Endothelial cell of umbilical vein (primary cell): Measurements from ENCODE around the gene SYT14. TPM values are rescaled to one million over a fixed set of nuclear protein-coding genes. Genes with fewer than 3 reads are reported as not detected.

Source experiments
- BruUV-seq: library from RNA; stranded (reverse); fragments of 400-500 nt; replicated peaks from 2 replicates; lab custom pipeline; 2021; lab: Mats Ljungman, UMichigan
- CTCF ChIA-PET: fragments of 300-600, 350-600 bp; sonication (Branson Sonifier 250); formaldehyde crosslinking; loops from one replicate; lab custom pipeline; 2021; ENCODE audit warnings: antibody characterized with exemption, inconsistent platforms; lab: Charles Lee
- POLR2A ChIA-PET: fragments of 300-600, 350-600 bp; sonication (Branson Sonifier 250); formaldehyde crosslinking; loops from one replicate; lab custom pipeline; 2021; ENCODE audit warnings: antibody characterized with exemption, inconsistent platforms; lab: Charles Lee
- DNase-seq: peaks from one replicate; pipeline ENCODE4 v3.0.0-alpha.2; 2011; ENCODE audit warnings: low read depth, low spot score
- FAIRE-seq: peaks from 2 replicates; lab custom pipeline; 2011; peaks lifted over from hg19 to GRCh38; lab: Jason Lieb, UNC
- H2AFZ ChIP-seq: 2 replicates; pipeline ENCODE4 v1.6.0; 2012; ENCODE audit warnings: low read depth, low read length, control low read depth, inconsistent platforms
- H3K27ac ChIP-seq: 2 replicates; pipeline ENCODE4 v1.5.1; 2011; ENCODE audit warnings: low read depth, mild to moderate bottlenecking, control low read depth, low read length, moderate library complexity; ENCODE audit not compliant: insufficient read depth
- H3K27me3 ChIP-seq, 2 experiments: 2 replicates each; pipeline versions ENCODE4 v1.6.0 to v1.6.1; 2011; ENCODE audit warnings: low read length in 2 of 2, mixed read lengths in 1 of 2; ENCODE audit not compliant: control insufficient read depth in 2 of 2, insufficient read depth in 2 of 2
- H3K36me3 ChIP-seq, 2 experiments: 2 replicates in 1 of 2; 3 replicates in 1 of 2; pipeline ENCODE4 v1.5.1; 2011; ENCODE audit warnings: low read length in 2 of 2, mild to moderate bottlenecking in 1 of 2, moderate library complexity in 1 of 2; ENCODE audit not compliant: control insufficient read depth in 2 of 2, insufficient read depth in 2 of 2; ENCODE audit errors: extremely low read depth in 1 of 2
- H3K4me1 ChIP-seq: 3 replicates; pipeline ENCODE4 v1.5.1; 2011; ENCODE audit warnings: mild to moderate bottlenecking, low read length; ENCODE audit not compliant: control insufficient read depth, insufficient read depth; ENCODE audit errors: extremely low read depth
- H3K4me2 ChIP-seq: 2 replicates; pipeline ENCODE4 v1.6.1; 2011; ENCODE audit warnings: low read length, control low read depth, mixed read lengths; ENCODE audit not compliant: insufficient read depth
- H3K4me3 ChIP-seq, 3 experiments: fragments of 200-600 bp in 1 of 3; sonication (generic), shearing (Covaris generic) in 1 of 3; replicated peaks in 1 of 3; 2 replicates each; pipeline ENCODE4 v1.5.1; 2011 to 2016; ENCODE audit warnings: control low read depth in 3 of 3, low read length in 3 of 3, mild to moderate bottlenecking in 2 of 3, inconsistent platforms in 1 of 3, low read depth in 1 of 3, moderate library complexity in 1 of 3; ENCODE audit not compliant: insufficient read depth in 1 of 3
- H3K79me2 ChIP-seq: 2 replicates; pipeline ENCODE4 v1.6.0; 2012; ENCODE audit warnings: low read length, inconsistent platforms; ENCODE audit not compliant: control insufficient read depth, insufficient read depth
- H3K9ac ChIP-seq: replicated peaks from 2 replicates; pipeline ENCODE3; 2011; ENCODE audit warnings: low read length, control low read depth; ENCODE audit not compliant: insufficient read depth; ENCODE audit errors: extremely low read depth
- H3K9me1 ChIP-seq: replicated peaks from 3 replicates; pipeline ENCODE4 v1.6.0; 2011; ENCODE audit warnings: mild to moderate bottlenecking, low read length; ENCODE audit not compliant: control insufficient read depth, insufficient read depth; ENCODE audit errors: extremely low read depth
- H3K9me3 ChIP-seq: replicated peaks from 2 replicates; pipeline ENCODE4 v1.5.1; 2012; ENCODE audit warnings: low read length, inconsistent platforms; ENCODE audit not compliant: control insufficient read depth, insufficient read depth
- H4K20me1 ChIP-seq: replicated peaks from 2 replicates; pipeline ENCODE3; 2011; ENCODE audit warnings: mild to moderate bottlenecking, low read length; ENCODE audit not compliant: control insufficient read depth, insufficient read depth; ENCODE audit errors: extremely low read depth
- EZH2 ChIP-seq: IDR thresholded peaks from 2 replicates; pipeline ENCODE4 v1.6.1; 2012; ENCODE audit warnings: borderline replicate concordance, low read depth, mild to moderate bottlenecking, moderate library complexity, low read length, inconsistent platforms; ENCODE audit not compliant: severe bottlenecking
- FOS ChIP-seq: IDR thresholded peaks from 2 replicates; pipeline ENCODE4 v1.6.1; 2011; ENCODE audit warnings: mild to moderate bottlenecking, low read length, moderate library complexity, borderline replicate concordance; ENCODE audit not compliant: insufficient read depth
- GATA2 ChIP-seq: IDR thresholded peaks from 2 replicates; pipeline ENCODE4 v1.7.0; 2011; ENCODE audit warnings: low read depth, mild to moderate bottlenecking, moderate library complexity, mixed read lengths, low read length; ENCODE audit not compliant: insufficient read length, insufficient read depth
- JUN ChIP-seq: IDR thresholded peaks from 2 replicates; pipeline ENCODE4 v1.6.1; 2011; ENCODE audit warnings: borderline replicate concordance, low read depth; ENCODE audit not compliant: insufficient read length, insufficient read depth
- MYC ChIP-seq: IDR thresholded peaks from one replicate; pipeline ENCODE4 v1.6.1; 2011; ENCODE audit warnings: mild to moderate bottlenecking, low read depth, low read length
- POLR2A ChIP-seq: IDR thresholded peaks from 2 replicates; pipeline ENCODE4 v1.6.1; 2012; ENCODE audit warnings: low read depth, mild to moderate bottlenecking, control low read depth, low read length
- POLR2AphosphoS5 ChIP-seq: IDR thresholded peaks from 2 replicates; pipeline ENCODE4 v1.6.1; 2012; ENCODE audit warnings: low read depth, mild to moderate bottlenecking, control low read depth, low read length, moderate library complexity; ENCODE audit not compliant: insufficient read depth
- dilution Hi-C: fragments of 300-500 bp; cut with MboI; formaldehyde crosslinking; loops from one replicate; pipeline ENCODE4 v1.15.0; 2019; ENCODE audit warnings: low sequenced_read_pairs; ENCODE audit not compliant: extremely low pct_ligation_motif_present
- intact Hi-C: fragments of 100-400 bp; cut with micrococcal nuclease; formaldehyde crosslinking; loops from one replicate; pipeline ENCODE4 v1.10.0; 2022
- polyA plus RNA-seq, 4 experiments: library from polyadenylated mRNA; depleted of rRNA in 3 of 4; stranded (reverse) in 3 of 4; unstranded in 1 of 4; fragments of >200 nt; gene quantifications; 2 replicates each; pipeline versions ENCODE4 v1.2.1 to v1.2.3, GENCODE V29; 2011 to 2012; ENCODE audit warnings: missing spikeins in 1 of 4
- total RNA-seq: library from RNA; stranded (reverse); gene quantifications from 2 replicates; pipeline ENCODE4 v1.2.3, GENCODE V29; 2021
- TF ChIP-seq, protein P1 (sequence below): IDR thresholded peaks from 2 replicates; pipeline ENCODE4 v1.6.1; 2011; ENCODE audit not compliant: insufficient read depth, insufficient read length
- TF ChIP-seq, protein P2 (sequence below), 2 donors: IDR thresholded peaks; 1 replicate in 1 of 2; 2 replicates in 1 of 2; pipeline ENCODE4 v1.5.1; 2011; ENCODE audit warnings: low read length in 2 of 2, mild to moderate bottlenecking in 2 of 2, moderate library complexity in 2 of 2, control low read depth in 1 of 2, inconsistent platforms in 1 of 2, low read depth in 1 of 2; ENCODE audit not compliant: insufficient read depth in 1 of 2; ENCODE audit errors: extremely low read depth in 1 of 2

The SYT14 gene
- total and polyA plus RNA-seq, 2 donors (not counting 3 experiments of a cell fraction or from before 2014, with no cell fraction given): 0.08 to 0.18 TPM

DNA sequence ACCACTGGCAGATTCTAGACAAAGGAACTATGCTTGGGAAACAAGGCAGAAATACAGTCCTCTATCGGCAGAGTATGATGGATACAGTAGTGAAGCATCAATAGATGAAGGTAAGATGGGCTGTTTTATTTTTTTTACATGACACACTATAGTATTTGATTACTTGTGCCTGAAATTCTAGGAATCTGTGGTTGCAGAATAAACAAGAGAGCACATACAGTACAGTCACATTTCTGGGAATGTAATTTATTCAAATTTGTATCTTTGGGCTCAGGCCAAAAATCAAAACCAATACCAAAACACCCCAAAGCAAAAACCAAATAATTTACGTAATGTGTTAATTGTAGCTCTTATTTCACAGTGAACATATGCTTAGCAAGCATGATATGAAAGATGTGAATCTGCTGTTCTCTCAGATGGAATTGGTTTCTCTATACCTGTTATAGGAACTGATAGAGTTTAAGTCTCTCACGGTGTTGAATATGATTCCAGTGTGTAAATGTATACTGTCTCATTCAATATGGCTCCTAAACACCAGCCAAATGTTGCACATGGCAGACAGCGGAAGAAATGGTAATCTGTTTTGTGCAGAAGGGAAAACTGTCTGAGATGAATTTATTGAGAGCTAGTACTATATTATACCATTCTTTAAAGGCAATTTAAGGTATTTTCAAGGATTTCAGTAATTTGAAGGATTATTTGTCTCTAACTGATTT, 83.3 kb downstream of the SYT14 start:
- no TSS peak for BruUV-seq
- intact Hi-C loops: no loop called here
- H3K36me3 ChIP-seq: no peaks in the 10 kb centered on the region
- H3K9me3 ChIP-seq: no peaks in the 10 kb centered on the region
- DNase-seq (no peak), FAIRE-seq (no peak)
- no peak overlapping the region for H3K27ac ChIP-seq
- no peak overlapping the region for H3K9ac ChIP-seq
- no peaks in the 10 kb centered on the region for H3K79me2 ChIP-seq
- dilution Hi-C loops: no loop called here
- CTCF ChIA-PET: no interaction called here
- H4K20me1 ChIP-seq: no peaks in the 10 kb centered on the region
- no peak overlapping the region for H2AFZ ChIP-seq
- H3K27me3 ChIP-seq: peaks cover 0 to 3% of the 10 kb centered on the region in 2 experiments
- no peak overlapping the region for H3K4me2 ChIP-seq
- no peak overlapping the region for H3K4me3 ChIP-seq
- POLR2A ChIA-PET: no interaction called here
- H3K9me1 ChIP-seq: no peaks in the 10 kb centered on the region
- no peaks in the 10 kb centered on the region for H3K4me1 ChIP-seq
- TF ChIP-seq, protein P1, sequence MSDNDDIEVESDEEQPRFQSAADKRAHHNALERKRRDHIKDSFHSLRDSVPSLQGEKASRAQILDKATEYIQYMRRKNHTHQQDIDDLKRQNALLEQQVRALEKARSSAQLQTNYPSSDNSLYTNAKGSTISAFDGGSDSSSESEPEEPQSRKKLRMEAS: no peak
- TF ChIP-seq MYC: no peak
- no peak for TF ChIP-seq GATA2

DNA sequence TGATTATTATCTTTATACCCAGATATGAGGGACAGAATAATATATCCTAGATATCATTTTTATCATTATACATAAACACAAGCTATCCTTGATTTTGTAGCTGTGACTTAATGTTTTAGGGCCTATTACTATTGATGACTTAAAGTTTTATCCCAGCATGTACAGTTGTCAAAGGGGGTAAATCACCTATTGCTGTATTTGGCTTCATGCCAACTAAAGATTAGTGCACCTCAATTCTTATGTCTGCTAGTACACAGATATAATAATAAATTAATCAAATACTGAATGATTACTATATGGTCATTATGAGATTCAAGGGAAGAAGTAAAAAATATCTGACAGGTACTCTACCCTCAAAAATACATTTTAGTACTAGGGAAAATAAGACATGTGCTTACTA, 84.0 kb downstream of the SYT14 start:
- intact Hi-C loops (no loop called here), dilution Hi-C loops (no loop called here)
- DNase-seq (no peak), FAIRE-seq (no peak)
- Histone ChIP-seq H4K20me1 (no peaks in the 10 kb centered on the region), H3K4me3 (no peak overlapping the region), H3K9me3 (no peaks in the 10 kb centered on the region), H3K4me1 (no peaks in the 10 kb centered on the region), H3K27ac (no peak overlapping the region), H3K27me3 (peaks cover 0 to 3% of the 10 kb centered on the region in 2 experiments), H3K79me2 (no peaks in the 10 kb centered on the region), H3K9me1 (no peaks in the 10 kb centered on the region), H3K36me3 (no peaks in the 10 kb centered on the region), H3K9ac (no peak overlapping the region), H3K4me2 (no peak overlapping the region), H2AFZ (no peak overlapping the region)
- no peak for TF ChIP-seq EZH2
- TF ChIP-seq POLR2A: no peak
- no peak for TF ChIP-seq POLR2AphosphoS5
- TF ChIP-seq, protein P1: no peak
- TF ChIP-seq FOS: no peak
- no peak for TF ChIP-seq JUN
- no peak for TF ChIP-seq GATA2
- TF ChIP-seq, protein P2, sequence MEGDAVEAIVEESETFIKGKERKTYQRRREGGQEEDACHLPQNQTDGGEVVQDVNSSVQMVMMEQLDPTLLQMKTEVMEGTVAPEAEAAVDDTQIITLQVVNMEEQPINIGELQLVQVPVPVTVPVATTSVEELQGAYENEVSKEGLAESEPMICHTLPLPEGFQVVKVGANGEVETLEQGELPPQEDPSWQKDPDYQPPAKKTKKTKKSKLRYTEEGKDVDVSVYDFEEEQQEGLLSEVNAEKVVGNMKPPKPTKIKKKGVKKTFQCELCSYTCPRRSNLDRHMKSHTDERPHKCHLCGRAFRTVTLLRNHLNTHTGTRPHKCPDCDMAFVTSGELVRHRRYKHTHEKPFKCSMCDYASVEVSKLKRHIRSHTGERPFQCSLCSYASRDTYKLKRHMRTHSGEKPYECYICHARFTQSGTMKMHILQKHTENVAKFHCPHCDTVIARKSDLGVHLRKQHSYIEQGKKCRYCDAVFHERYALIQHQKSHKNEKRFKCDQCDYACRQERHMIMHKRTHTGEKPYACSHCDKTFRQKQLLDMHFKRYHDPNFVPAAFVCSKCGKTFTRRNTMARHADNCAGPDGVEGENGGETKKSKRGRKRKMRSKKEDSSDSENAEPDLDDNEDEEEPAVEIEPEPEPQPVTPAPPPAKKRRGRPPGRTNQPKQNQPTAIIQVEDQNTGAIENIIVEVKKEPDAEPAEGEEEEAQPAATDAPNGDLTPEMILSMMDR (IDR thresholded peaks at IDR 0.05; ENCODE audit: extremely low read depth in 1 of 2, insufficient read depth in 1 of 2, low read depth in 1 of 2, low read length in 2 of 2): no peak
- TF ChIP-seq MYC: no peak
- CTCF ChIA-PET: interaction anchor here (1.6 kb wide), 1 partner anchor 31 kb away, joined by 3 read pairs; no protein-coding TSS in a partner anchor
- POLR2A ChIA-PET: no interaction called here
- BruUV-seq: no TSS peak
